HG03378 (cell line): Measurements from ENCODE around the gene PLCG2.
"Not testable (repeated sequence)": the region's sequence is repeated elsewhere in the genome, so short reads cannot be mapped to it uniquely, and the experiment has no call there.

Source experiments
- ATAC-seq: cut with Tn5 transposase; IDR thresholded peaks from one replicate; pipeline ENCODE4 v1.9.1; 2021; ENCODE audit warnings: mild to moderate bottlenecking, moderate library complexity; ENCODE audit not compliant: unreplicated experiment

PLCG2 gene

GRCh38 chr16:81933361-81933760 lies 154.3 kb downstream of the PLCG2 start:
- no peak for ATAC-seq

- ATAC-seq = not testable (repeated sequence)
Observed at GRCh38 chr16:81934711-81935110, 155.6 kb downstream of the PLCG2 start.

- no peak for ATAC-seq
Observed at GRCh38 chr16:81936209-81937000, 157.3 kb downstream of the PLCG2 start.

- no peak for ATAC-seq
Observed at GRCh38 chr16:81937305-81938038, 158.4 kb downstream of the PLCG2 start.

- no peak for ATAC-seq
Observed at GRCh38 chr16:81938326-81939163, 159.5 kb downstream of the PLCG2 start.

GRCh38 chr16:81939164-81940056 lies 160.3 kb downstream of the PLCG2 start:
- no peak for ATAC-seq

GRCh38 chr16:81940781-81941560 lies 161.9 kb downstream of the PLCG2 start:
- no peak for ATAC-seq

GRCh38 chr16:81942007-81942601 lies 163.0 kb downstream of the PLCG2 start:
- ATAC-seq = no peak

GRCh38 chr16:81945665-81946064 lies 166.6 kb downstream of the PLCG2 start:
- ATAC-seq = no peak

GRCh38 chr16:81946206-81946605 lies 167.1 kb downstream of the PLCG2 start:
- ATAC-seq = no peak

- no peak for ATAC-seq
Observed at GRCh38 chr16:81951564-81951963, 172.5 kb downstream of the PLCG2 start.

GRCh38 chr16:81956213-81956948 lies 177.3 kb downstream of the PLCG2 start:
- ATAC-seq = no peak

GRCh38 chr16:81964808-81965207 lies 185.7 kb downstream of the PLCG2 start:
- ATAC-seq = no peak

GRCh38 chr16:81967358-81967757 lies 188.3 kb downstream of the PLCG2 start:
- no peak for ATAC-seq

- ATAC-seq = no peak
Observed at GRCh38 chr16:81971853-81972252, 192.8 kb downstream of the PLCG2 start.

- no peak for ATAC-seq
Observed at GRCh38 chr16:81973737-81974136, 194.6 kb downstream of the PLCG2 start.

- no peak for ATAC-seq
Observed at GRCh38 chr16:81975637-81976036, 196.5 kb downstream of the PLCG2 start.

GRCh38 chr16:81977335-81977942 lies 198.3 kb downstream of the PLCG2 start:
- not testable (repeated sequence) for ATAC-seq
